Sigmoid colon (tissue), 4 donors: Measurements from ENCODE around the gene MAK.

Source experiments
- POLR2A ChIP-seq, 2 donors: fragments of 450-650 bp; IDR thresholded peaks; one replicate each; pipeline ENCODE4 v1.6.1; 2016; ENCODE audit warnings: antibody characterized with exemption in 2 of 2, mild to moderate bottlenecking in 2 of 2, moderate library complexity in 2 of 2
- POLR2AphosphoS5 ChIP-seq, 4 donors: sonication (generic); formaldehyde crosslinking; IDR thresholded peaks; one replicate each; pipeline ENCODE4 v1.6.1; 2017; ENCODE audit warnings: antibody characterized with exemption in 4 of 4
- TF ChIP-seq, protein P1 (sequence below), 4 experiments: fragments of 450-650 bp in 3 of 4; fragments of 200-600 bp in 1 of 4; IDR thresholded peaks; one replicate each; pipeline ENCODE4 v1.5.1; 2016 to 2019; ENCODE audit warnings: antibody characterized with exemption in 4 of 4, mild to moderate bottlenecking in 3 of 4, moderate library complexity in 2 of 4

DNA sequence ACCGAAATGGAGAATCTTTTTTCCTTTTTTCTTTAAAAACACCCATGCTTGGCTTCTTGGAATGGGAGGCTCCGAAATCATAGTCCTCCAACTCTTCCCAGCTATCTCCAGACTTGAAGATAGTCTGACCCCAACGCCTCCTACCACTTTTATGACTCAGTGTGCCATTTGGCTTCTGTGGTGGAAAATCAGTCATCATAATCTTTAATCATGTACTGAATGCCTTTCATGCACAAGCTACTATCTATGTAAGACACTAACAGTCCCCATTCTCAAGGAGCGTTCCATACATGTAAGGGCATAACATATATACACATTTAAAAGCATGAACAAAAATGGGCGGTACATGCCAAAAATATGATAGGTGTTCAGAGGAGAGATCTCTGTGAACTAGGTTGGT lies 46.7 kb downstream of the MAK start:
- TF ChIP-seq, protein P1, sequence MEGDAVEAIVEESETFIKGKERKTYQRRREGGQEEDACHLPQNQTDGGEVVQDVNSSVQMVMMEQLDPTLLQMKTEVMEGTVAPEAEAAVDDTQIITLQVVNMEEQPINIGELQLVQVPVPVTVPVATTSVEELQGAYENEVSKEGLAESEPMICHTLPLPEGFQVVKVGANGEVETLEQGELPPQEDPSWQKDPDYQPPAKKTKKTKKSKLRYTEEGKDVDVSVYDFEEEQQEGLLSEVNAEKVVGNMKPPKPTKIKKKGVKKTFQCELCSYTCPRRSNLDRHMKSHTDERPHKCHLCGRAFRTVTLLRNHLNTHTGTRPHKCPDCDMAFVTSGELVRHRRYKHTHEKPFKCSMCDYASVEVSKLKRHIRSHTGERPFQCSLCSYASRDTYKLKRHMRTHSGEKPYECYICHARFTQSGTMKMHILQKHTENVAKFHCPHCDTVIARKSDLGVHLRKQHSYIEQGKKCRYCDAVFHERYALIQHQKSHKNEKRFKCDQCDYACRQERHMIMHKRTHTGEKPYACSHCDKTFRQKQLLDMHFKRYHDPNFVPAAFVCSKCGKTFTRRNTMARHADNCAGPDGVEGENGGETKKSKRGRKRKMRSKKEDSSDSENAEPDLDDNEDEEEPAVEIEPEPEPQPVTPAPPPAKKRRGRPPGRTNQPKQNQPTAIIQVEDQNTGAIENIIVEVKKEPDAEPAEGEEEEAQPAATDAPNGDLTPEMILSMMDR (IDR thresholded peaks at IDR 0.05), result no peak
- no peak for TF ChIP-seq POLR2AphosphoS5 (IDR thresholded peaks at IDR 0.05)
- TF ChIP-seq POLR2A (IDR thresholded peaks at IDR 0.05), result no peak
